ENCODE results near the gene JAKMIP3.

JAKMIP3 gene

DNA sequence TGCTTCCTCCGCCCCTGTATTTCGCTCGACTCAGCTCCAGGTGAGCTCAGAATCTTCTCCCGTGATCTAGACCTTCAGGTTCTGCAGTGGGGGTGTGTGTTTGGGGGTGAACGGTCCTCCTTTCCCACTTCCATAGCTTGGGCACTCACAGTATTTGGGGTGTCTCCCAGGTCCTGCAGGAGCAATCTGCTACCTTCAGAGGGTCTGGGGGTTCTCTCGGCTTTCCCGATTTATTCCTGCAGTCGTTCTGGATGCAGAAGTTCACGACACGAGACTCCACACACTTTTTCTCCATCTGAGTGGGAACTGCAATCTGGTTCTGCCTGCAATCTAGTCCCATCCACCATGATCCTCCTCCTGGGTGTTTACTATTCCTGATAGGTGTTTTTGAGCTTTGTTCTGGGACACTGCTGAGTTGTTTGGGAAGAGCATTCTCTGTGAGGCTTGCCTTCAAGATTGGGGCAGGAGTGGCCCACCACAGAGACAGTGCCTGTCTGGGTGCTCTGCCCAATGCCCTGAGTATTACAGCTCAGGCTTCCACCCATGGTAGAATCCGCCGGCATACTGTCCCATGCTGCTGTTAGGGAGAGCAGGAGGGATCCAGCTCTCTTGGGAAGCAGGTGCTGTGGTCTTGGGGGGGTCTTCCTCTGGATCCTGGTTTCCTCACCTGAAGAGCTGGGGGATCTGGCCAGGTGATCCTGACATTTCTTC, 29.8 kb downstream of the JAKMIP3 start:
- TF ChIP-seq BACH2 (CRISPR knock-in tag; IDR thresholded peaks at IDR 0.05; ENCODE audit: borderline replicate concordance): no peak
- no peak for TF ChIP-seq ZFP30 (CRISPR knock-in tag; IDR thresholded peaks at IDR 0.05)
- TF ChIP-seq ZC3H10 (CRISPR knock-in tag; IDR thresholded peaks at IDR 0.05): no peak
- no peak for TF ChIP-seq GLIS3 (CRISPR knock-in tag; IDR thresholded peaks at IDR 0.05)
- no peak for TF ChIP-seq TCF4 (CRISPR knock-in tag; IDR thresholded peaks at IDR 0.05; ENCODE audit: borderline replicate concordance)
- TF ChIP-seq, protein P1, sequence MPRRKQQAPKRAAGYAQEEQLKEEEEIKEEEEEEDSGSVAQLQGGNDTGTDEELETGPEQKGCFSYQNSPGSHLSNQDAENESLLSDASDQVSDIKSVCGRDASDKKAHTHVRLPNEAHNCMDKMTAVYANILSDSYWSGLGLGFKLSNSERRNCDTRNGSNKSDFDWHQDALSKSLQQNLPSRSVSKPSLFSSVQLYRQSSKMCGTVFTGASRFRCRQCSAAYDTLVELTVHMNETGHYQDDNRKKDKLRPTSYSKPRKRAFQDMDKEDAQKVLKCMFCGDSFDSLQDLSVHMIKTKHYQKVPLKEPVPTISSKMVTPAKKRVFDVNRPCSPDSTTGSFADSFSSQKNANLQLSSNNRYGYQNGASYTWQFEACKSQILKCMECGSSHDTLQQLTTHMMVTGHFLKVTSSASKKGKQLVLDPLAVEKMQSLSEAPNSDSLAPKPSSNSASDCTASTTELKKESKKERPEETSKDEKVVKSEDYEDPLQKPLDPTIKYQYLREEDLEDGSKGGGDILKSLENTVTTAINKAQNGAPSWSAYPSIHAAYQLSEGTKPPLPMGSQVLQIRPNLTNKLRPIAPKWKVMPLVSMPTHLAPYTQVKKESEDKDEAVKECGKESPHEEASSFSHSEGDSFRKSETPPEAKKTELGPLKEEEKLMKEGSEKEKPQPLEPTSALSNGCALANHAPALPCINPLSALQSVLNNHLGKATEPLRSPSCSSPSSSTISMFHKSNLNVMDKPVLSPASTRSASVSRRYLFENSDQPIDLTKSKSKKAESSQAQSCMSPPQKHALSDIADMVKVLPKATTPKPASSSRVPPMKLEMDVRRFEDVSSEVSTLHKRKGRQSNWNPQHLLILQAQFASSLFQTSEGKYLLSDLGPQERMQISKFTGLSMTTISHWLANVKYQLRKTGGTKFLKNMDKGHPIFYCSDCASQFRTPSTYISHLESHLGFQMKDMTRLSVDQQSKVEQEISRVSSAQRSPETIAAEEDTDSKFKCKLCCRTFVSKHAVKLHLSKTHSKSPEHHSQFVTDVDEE (CRISPR knock-in tag; IDR thresholded peaks at IDR 0.05): no peak
- TF ChIP-seq, protein P2, sequence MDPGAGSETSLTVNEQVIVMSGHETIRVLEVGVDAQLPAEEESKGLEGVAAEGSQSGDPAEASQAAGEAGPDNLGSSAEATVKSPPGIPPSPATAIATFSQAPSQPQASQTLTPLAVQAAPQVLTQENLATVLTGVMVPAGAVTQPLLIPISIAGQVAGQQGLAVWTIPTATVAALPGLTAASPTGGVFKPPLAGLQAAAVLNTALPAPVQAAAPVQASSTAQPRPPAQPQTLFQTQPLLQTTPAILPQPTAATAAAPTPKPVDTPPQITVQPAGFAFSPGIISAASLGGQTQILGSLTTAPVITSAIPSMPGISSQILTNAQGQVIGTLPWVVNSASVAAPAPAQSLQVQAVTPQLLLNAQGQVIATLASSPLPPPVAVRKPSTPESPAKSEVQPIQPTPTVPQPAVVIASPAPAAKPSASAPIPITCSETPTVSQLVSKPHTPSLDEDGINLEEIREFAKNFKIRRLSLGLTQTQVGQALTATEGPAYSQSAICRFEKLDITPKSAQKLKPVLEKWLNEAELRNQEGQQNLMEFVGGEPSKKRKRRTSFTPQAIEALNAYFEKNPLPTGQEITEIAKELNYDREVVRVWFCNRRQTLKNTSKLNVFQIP (CRISPR knock-in tag; IDR thresholded peaks at IDR 0.05; ENCODE audit: borderline replicate concordance, low read depth): no peak
- no peak for TF ChIP-seq ZFP3 (CRISPR knock-in tag; IDR thresholded peaks at IDR 0.05)
- TF ChIP-seq SNAI2 (CRISPR knock-in tag; IDR thresholded peaks at IDR 0.05): no peak
- TF ChIP-seq ESRRG (CRISPR knock-in tag; IDR thresholded peaks at IDR 0.05): no peak
- no peak for TF ChIP-seq ARNTL (CRISPR knock-in tag; IDR thresholded peaks at IDR 0.05; ENCODE audit: borderline replicate concordance, low read depth)
- no peak for TF ChIP-seq CSRNP3 (CRISPR knock-in tag; IDR thresholded peaks at IDR 0.05)
- no peak for ATAC-seq

DNA sequence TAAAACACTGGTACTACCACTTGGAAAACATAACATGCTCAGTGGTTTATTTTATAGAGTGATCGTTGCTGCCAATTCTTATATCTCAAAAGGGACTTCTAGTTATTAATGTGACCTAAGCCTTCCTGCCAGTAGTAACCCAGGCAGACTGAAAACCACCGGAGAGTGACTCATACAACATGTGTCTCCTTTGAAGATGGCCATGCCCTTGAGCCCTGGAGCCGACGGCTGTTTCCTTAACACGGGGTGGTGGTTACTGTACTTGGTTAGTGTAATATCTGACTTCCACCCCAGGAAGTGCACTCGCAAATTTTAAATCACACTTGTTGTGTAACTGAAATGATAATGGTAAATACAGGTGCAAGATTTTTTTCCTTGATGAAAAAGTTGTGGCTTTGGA, 30.5 kb downstream of the JAKMIP3 start:
- TF ChIP-seq ZFP3 (CRISPR knock-in tag; IDR thresholded peaks at IDR 0.05) (no peak), CSDC2 (CRISPR knock-in tag; IDR thresholded peaks at IDR 0.05) (no peak), ARNTL (CRISPR knock-in tag; IDR thresholded peaks at IDR 0.05; ENCODE audit: borderline replicate concordance, low read depth) (no peak), ZNF565 (CRISPR knock-in tag; conservative IDR thresholded peaks at IDR 0.05; ENCODE audit: low read depth) (no peak), CSRNP3 (CRISPR knock-in tag; IDR thresholded peaks at IDR 0.05) (no peak), PPARA (CRISPR knock-in tag; IDR thresholded peaks at IDR 0.05; ENCODE audit: borderline replicate concordance) (no peak)
- TF ChIP-seq, protein P1 (CRISPR knock-in tag; IDR thresholded peaks at IDR 0.05): no peak
- TF ChIP-seq, protein P2 (CRISPR knock-in tag; IDR thresholded peaks at IDR 0.05; ENCODE audit: borderline replicate concordance, low read depth): no peak
- ATAC-seq: no peak

Data from SK-N-SH treated with all-trans-retinoic acid at 6 μM for 48 hours (cell line).